GM19324 (cell line): ENCODE results near the gene SPINT4.
"Not testable (repeated sequence)": the region's sequence is repeated elsewhere in the genome, so short reads cannot be mapped to it uniquely, and the experiment has no call there.

Experiments used
- ATAC-seq: cut with Tn5 transposase; IDR thresholded peaks from one replicate; pipeline ENCODE4 v1.9.1; 2021; ENCODE audit warnings: mild to moderate bottlenecking, moderate library complexity; ENCODE audit not compliant: unreplicated experiment, low FRiP score

SPINT4 gene

GRCh38 chr20:45764618-45765282 lies 42.6 kb downstream of the SPINT4 start:
- not testable (repeated sequence) for ATAC-seq

- ATAC-seq, result no peak
Measured at GRCh38 chr20:45765307-45765875, 43.2 kb downstream of the SPINT4 start.

GRCh38 chr20:45765980-45766379 lies 43.8 kb downstream of the SPINT4 start:
- no peak for ATAC-seq

- ATAC-seq, result no peak
Measured at GRCh38 chr20:45768479-45768878, 46.3 kb downstream of the SPINT4 start.

GRCh38 chr20:45771182-45771759 lies 49.1 kb downstream of the SPINT4 start:
- no peak for ATAC-seq

- ATAC-seq, result no peak
Measured at GRCh38 chr20:45772693-45773092, 50.5 kb downstream of the SPINT4 start.

- no peak for ATAC-seq
Measured at GRCh38 chr20:45774945-45775344, 52.8 kb downstream of the SPINT4 start.

- ATAC-seq, result no peak
Measured at GRCh38 chr20:45775411-45775810, 53.3 kb downstream of the SPINT4 start.
